ENCODE measurements around the gene RPL9. TPM values are rescaled to one million over a fixed set of nuclear protein-coding genes. Genes with fewer than 3 reads are reported as not detected.
"Not testable (repeated sequence)": the region's sequence is repeated elsewhere in the genome, so short reads cannot be mapped to it uniquely, and the experiment has no call there.

The RPL9 gene
- total RNA-seq, 2 donors from 2014 or later: 1,913 to 2,275 TPM

DNA sequence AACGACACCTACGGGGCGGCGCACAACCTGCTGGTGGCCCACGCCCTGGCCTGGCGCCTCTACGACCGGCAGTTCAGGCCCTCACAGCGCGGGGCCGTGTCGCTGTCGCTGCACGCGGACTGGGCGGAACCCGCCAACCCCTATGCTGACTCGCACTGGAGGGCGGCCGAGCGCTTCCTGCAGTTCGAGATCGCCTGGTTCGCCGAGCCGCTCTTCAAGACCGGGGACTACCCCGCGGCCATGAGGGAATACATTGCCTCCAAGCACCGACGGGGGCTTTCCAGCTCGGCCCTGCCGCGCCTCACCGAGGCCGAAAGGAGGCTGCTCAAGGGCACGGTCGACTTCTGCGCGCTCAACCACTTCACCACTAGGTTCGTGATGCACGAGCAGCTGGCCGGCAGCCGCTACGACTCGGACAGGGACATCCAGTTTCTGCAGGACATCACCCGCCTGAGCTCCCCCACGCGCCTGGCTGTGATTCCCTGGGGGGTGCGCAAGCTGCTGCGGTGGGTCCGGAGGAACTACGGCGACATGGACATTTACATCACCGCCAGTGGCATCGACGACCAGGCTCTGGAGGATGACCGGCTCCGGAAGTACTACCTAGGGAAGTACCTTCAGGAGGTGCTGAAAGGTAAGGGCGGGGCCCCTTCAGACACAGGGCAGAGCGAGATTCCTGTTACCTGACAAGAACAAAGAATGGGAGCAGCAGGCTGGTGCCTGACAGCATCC, 11.7 kb downstream of the RPL9 start:
- Mint-ChIP-seq H3K36me3 (peaks cover 4% of the 10 kb centered on the region in 2 donors), H3K27ac (peak overlapping the region in 1 of 2 donors; percentile 35), H3K9me3 (no peaks in the 10 kb centered on the region)
- DNase-seq (ENCODE audit: low spot score in 2 of 2) (peak; percentile 24 to 64), ATAC-seq (peak; percentile 45 to 84)

DNA sequence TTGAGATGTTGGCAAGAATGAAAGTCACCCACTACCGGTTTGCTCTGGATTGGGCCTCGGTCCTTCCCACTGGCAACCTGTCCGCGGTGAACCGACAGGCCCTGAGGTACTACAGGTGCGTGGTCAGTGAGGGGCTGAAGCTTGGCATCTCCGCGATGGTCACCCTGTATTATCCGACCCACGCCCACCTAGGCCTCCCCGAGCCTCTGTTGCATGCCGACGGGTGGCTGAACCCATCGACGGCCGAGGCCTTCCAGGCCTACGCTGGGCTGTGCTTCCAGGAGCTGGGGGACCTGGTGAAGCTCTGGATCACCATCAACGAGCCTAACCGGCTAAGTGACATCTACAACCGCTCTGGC, 12.3 kb downstream of the RPL9 start:
- no peak for DNase-seq (ENCODE audit: low spot score in 2 of 2)
- Mint-ChIP-seq H3K27ac (peak overlapping the region in 1 of 2 donors; percentile 35), H3K36me3 (no peaks in the 10 kb centered on the region), H3K9me3 (no peaks in the 10 kb centered on the region)
- no peak for ATAC-seq

DNA sequence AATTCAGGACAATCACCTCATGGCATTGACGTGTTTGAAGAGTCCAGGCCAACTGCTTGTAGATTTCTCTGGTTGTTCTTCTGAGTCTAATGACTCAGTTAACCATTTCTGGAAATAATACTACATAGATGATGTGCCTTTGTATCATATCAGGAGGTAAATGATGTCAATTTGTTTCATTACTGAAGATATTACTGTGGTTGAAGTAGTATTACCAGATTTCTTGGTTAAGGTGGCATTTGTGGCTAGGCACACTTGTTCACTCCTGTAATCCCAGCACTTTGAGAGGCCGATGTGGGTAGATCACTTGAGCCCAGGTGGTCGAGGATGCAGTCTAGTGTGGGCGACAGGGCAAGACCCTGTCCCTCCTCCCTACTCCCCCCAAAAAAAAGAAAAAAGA, 15.7 kb downstream of the RPL9 start:
- H3K36me3 Mint-ChIP-seq: no peaks in the 10 kb centered on the region
- no peaks in the 10 kb centered on the region for H3K9me3 Mint-ChIP-seq
- peak; percentile 38 to 65 for ATAC-seq
- DNase-seq (ENCODE audit: low spot score in 2 of 2): no peak
- H3K27ac Mint-ChIP-seq: no peak overlapping the region

DNA sequence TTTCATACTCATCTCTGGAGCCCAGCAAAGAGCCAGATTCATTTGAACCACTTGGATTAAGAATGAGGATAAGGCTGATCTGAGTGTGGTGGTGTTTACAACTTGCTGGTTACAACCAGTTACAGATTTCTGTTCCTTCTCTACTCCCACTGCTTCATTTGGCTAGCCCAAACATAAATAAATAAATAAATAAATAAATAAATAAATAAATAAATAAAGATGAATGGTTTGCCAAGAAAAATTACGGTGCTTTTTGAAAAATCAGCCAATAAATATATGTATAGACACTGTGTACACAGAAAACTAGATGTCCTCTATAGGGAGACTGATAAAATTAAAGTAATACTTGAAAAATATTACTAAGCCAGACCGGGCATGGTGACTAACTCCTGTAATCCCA, 17.1 kb downstream of the RPL9 start:
- ATAC-seq (peak; percentile 33 to 57), DNase-seq (ENCODE audit: low spot score in 2 of 2) (no peak)
- Mint-ChIP-seq H3K36me3 (no peaks in the 10 kb centered on the region), H3K9me3 (no peaks in the 10 kb centered on the region), H3K27ac (no peak overlapping the region)

DNA sequence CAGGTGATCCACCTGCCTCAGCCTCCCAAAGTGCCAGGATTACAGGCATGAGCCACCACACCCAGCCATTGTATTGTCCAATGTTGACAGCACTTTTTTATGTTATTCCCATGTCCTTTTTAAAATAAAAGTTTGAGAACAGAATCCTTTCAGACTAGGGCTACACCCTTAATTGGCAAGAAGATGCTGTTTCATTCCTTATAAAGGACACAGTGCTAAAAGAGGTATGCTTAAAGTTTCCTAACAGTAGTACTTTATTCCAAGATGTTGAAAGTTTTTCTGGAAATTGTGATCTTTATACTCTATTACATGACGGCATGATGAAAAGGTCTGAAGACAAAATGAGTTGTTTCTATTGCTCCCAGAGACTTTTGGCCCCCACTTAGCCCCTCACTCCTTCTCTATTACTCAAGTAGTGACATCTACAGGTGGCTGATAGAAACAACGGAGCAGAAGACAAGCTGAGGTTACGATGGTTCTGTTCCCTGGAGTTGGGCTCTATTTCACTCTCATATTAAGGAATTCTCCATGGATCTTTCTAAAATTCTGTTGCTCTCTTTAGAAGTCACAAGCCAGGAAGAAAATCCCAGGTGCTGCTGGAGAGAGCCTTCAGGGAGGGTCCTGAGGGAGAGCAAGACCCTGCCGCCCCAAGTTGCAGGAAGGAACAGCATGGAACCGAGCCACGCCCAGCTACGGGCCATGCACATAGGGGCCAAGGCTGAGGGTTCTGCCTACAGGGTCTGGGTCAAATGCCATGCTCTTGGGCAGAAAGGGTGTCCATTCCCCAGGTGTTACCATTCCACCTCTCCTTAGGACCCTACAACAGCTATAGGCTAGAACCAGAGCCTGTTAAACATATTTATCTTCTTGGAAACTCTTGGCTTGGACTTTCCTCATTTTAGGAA, 22.8 kb downstream of the RPL9 start:
- H3K27ac Mint-ChIP-seq: no peak overlapping the region
- no peaks in the 10 kb centered on the region for H3K9me3 Mint-ChIP-seq
- ATAC-seq: no peak
- DNase-seq (ENCODE audit: low spot score in 2 of 2): no peak
- H3K36me3 Mint-ChIP-seq: no peaks in the 10 kb centered on the region

DNA sequence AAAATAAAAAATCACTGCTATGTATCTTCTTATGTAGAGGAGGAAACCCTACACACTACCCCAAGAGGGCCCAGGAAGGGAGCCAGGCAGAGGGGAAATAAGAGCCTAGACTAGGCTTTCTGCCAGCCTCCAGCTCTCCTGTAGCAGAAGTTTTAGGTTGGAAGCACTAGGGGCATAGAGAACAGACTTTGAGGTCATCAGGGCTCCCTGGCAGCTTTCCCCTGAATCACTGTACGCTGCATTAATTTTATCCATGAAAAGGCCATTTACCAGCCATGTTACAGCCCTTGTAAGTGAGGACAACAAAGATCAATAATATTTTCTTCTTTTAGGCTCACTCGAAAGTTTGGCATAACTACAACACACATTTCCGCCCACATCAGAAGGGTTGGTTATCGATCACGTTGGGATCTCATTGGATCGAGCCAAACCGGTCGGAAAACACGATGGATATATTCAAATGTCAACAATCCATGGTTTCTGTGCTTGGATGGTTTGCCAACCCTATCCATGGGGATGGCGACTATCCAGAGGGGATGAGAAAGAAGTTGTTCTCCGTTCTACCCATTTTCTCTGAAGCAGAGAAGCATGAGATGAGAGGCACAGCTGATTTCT, 24.7 kb downstream of the RPL9 start:
- no peak for DNase-seq (ENCODE audit: low spot score in 2 of 2)
- Mint-ChIP-seq H3K27ac (no peak overlapping the region), H3K9me3 (no peaks in the 10 kb centered on the region)

DNA sequence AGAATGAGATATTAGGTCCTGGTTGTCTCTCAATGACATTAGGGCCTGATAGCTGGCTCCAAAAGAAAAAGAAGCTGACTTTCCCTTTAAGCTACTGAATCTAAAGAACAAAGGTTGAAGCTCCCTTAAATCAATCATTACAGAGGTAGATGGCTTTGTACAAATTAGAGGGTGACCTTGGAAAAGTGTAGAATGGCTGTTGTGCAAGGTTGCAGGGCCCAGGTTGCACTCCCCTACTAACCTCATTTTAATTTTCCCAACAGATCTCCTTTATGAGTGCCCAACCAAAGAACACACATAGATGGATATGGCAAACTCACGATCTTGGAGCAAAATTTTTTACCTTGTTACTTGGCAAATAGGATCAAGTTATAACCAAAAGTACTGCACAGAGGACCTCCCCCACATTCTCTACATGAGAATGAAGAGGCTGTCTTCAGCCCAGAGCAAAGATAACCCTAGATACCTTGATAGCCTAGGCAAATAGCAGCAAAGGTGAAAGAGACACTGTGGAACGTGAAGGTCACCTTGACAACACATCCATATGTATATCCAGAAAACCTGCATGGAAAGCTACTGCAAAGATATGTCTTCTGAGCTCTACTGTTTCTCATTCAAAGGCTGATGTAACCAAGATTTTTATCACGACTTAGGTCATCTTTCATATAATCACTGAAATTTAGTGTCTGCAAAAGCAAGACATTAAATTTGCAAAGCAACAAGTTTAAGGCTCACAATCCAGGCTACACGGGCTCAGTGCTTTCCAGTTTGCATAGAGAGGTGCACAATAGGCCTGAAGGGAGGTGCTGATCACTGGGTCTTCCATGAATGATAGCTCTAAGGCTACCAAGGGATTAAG, 29.0 kb downstream of the RPL9 start:
- Mint-ChIP-seq H3K27ac (no peak overlapping the region), H3K36me3 (no peaks in the 10 kb centered on the region), H3K9me3 (no peaks in the 10 kb centered on the region)
- no peak for DNase-seq (ENCODE audit: low spot score in 2 of 2)
- ATAC-seq: no peak

More for the DNA sequence above, 24.7 kb downstream of the RPL9 start:
- no peaks in the 10 kb centered on the region for H3K36me3 Mint-ChIP-seq
- no peak for ATAC-seq

DNA sequence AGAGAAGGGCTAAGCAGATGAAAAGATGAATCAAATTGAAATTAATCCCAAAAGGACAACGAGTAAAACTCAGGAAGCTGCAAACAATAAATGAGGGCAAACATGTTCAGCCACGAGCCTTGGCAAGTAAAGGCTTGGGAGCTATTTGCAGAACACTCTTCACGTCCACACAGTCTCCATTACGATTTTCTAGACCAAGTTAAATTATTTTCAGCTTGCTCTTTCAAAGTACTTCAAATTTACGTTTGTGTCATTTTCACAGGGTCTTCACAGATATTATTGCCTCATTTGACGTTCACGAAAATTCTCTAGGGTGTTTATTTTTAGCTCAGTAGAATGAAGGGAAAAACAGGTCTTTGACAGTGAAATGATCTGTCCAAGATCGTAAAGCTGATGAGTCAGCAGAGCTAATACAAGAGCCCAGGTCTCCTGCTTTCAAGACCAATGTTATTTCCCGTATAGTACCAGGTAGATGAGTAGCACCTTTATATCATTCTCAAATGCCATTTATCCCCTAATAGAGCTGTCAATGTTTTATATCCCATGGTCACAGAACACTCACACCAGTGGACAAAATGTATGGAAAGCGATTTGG, 31.1 kb downstream of the RPL9 start:
- DNase-seq (ENCODE audit: low spot score in 2 of 2) (no peak), ATAC-seq (no peak)
- Mint-ChIP-seq H3K36me3 (no peaks in the 10 kb centered on the region), H3K9me3 (no peaks in the 10 kb centered on the region), H3K27ac (no peak overlapping the region)

DNA sequence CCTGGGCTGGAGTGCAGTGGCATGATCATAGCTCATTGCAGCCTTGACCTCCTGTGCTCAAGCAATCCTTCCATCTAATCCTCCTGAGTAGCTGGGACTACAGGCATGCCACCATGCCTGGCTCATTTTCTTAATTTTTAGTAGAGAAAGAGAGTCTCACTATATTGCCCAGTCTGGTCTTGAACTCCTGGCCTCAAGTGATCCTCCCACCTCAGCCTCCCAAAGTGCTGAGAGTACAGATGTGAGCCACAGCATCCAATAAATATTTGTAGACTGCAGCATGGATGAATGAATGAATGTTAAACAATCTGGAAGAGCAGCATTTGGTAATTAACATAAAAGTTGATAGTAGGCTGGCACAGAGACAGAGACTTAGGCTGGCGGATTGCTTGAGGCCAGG, 32.0 kb downstream of the RPL9 start:
- ATAC-seq (no peak), DNase-seq (ENCODE audit: low spot score in 2 of 2) (no peak)
- Mint-ChIP-seq H3K27ac (no peak overlapping the region), H3K36me3 (no peaks in the 10 kb centered on the region), H3K9me3 (no peaks in the 10 kb centered on the region)

DNA sequence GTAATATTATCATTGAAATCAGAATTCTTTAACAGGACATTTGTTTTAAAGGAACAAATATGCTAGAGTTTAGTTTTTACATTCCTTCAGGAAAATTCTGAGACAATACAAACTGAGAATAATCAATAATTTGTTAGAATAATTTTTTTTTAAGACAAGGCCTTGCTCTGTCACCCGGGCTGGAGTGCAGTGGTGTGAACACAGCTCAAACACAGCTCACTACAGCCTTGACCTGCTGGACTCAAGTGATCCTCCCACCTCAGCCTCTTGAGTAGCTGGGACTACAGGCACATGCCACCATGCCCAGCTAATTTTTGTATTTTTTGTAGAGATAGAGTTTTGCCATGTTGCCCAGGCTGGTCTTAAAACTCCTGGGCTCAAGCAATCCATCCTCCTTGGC, 33.4 kb downstream of the RPL9 start:
- not testable (repeated sequence) for ATAC-seq; DNase-seq (ENCODE audit: low spot score in 2 of 2); H3K36me3 Mint-ChIP-seq; H3K27ac Mint-ChIP-seq; H3K9me3 Mint-ChIP-seq

DNA sequence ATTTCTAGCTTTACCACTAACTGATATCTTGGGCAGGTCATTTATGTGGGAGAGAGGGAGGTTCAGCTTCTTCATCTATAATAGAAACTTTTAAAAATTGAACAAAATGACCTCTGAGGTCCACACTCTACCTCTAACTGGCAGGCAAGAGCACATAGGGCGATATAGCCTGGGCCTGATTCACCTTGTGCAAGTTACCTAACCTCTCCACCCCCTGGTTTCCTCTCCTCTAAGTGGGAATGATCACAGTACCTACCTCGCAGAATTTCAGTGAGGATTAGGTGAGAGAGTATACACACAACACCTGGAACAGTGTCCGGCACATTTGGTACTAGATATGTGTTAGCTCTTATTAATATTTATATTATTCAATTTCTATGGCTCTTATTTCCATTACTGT, 36.5 kb downstream of the RPL9 start:
- no peak for ATAC-seq
- DNase-seq (ENCODE audit: low spot score in 2 of 2): no peak
- H3K36me3 Mint-ChIP-seq: no peaks in the 10 kb centered on the region
- no peaks in the 10 kb centered on the region for H3K9me3 Mint-ChIP-seq
- H3K27ac Mint-ChIP-seq: no peak overlapping the region

DNA sequence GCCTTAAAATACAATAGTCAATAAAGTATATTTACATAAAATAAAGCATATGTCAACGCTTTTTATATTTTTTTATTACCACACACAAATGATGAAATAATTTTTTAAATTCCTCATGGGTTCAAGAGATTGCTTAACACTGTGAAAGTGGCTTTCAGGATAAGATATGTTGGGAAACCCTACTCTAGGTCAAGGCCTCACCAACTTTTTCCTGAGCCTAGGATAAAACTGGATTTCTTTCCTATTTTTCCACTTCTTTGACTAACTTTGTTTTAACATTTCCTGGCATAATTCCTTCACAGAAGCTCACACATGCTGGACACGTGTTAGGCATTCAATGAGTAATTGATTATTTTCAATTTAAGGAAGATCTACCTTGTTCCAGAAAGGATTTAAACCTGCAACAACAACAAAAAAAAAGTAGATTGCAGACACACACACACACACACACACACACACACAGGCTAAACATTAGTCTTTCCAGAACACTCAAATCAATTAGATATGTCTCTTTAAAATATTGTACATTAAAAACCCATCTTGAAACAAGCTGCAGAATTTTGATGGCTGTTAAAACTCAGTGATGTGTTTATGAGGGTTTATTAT, 42.9 kb downstream of the RPL9 start:
- ATAC-seq: no peak

DNA sequence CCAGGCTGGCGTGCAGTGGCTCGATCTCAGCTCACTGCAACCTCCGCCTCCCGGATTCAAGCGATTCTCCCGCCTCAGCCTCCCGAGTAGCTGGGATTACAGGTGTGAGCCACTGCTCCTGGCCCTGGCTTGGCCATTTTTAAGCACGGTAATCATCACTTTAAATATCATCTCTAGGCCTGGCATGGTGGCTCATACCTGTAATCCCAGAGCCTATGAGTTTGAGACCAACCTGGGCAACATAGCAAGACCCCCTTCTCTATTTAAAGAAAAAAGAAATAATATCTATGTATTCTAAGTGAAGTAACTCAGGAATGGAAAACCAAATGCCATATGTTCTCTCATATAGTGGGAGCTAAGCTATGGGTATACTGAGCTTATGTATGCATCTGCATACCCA, 47.2 kb downstream of the RPL9 start:
- not testable (repeated sequence) for H3K9me3 Mint-ChIP-seq, H3K27ac Mint-ChIP-seq, ATAC-seq

More for the DNA sequence above, 42.9 kb downstream of the RPL9 start:
- no peak for DNase-seq (ENCODE audit: low spot score in 2 of 2)
- no peak overlapping the region for H3K27ac Mint-ChIP-seq
- H3K9me3 Mint-ChIP-seq: no peaks in the 10 kb centered on the region
- H3K36me3 Mint-ChIP-seq: no peaks in the 10 kb centered on the region

DNA sequence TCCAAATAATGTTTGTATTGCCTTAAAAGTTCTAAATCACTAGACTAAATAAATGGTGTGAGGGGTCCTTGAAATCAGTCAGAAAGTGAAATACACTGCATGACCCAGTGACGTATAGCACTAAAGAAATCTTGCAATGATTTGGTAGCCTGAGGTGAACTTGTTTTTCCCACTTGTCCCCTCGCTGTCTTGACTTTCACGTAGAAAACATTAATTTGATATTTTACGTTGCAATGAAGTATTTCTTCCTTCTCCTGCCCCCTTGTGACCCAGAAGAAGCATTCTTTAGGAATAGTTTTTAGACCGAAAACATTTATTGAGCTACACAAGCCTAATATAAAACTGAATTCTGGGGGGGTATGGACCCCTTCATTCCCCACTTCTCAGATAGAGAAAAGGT, 48.3 kb downstream of the RPL9 start:
- no peaks in the 10 kb centered on the region for H3K9me3 Mint-ChIP-seq
- no peak overlapping the region for H3K27ac Mint-ChIP-seq
- ATAC-seq (no peak), DNase-seq (ENCODE audit: low spot score in 2 of 2) (no peak)
- no peaks in the 10 kb centered on the region for H3K36me3 Mint-ChIP-seq

More for the DNA sequence above, 47.2 kb downstream of the RPL9 start:
- not testable (repeated sequence) for H3K36me3 Mint-ChIP-seq; DNase-seq (ENCODE audit: low spot score in 2 of 2)

DNA sequence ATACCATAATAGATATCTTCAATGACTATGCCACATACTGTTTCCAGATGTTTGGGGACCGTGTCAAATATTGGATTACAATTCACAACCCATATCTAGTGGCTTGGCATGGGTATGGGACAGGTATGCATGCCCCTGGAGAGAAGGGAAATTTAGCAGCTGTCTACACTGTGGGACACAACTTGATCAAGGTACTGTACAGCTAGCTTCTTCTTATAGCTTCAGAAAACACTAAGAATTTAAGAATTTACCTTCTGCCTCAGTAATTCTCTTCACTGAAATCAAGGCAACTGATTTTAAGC, 51.2 kb downstream of the RPL9 start:
- Mint-ChIP-seq H3K36me3 (no peaks in the 10 kb centered on the region), H3K9me3 (no peaks in the 10 kb centered on the region), H3K27ac (no peak overlapping the region)
- ATAC-seq (no peak), DNase-seq (ENCODE audit: low spot score in 2 of 2) (no peak)
